ENCODE data around the gene DAPK2.

The DAPK2 gene

DNA sequence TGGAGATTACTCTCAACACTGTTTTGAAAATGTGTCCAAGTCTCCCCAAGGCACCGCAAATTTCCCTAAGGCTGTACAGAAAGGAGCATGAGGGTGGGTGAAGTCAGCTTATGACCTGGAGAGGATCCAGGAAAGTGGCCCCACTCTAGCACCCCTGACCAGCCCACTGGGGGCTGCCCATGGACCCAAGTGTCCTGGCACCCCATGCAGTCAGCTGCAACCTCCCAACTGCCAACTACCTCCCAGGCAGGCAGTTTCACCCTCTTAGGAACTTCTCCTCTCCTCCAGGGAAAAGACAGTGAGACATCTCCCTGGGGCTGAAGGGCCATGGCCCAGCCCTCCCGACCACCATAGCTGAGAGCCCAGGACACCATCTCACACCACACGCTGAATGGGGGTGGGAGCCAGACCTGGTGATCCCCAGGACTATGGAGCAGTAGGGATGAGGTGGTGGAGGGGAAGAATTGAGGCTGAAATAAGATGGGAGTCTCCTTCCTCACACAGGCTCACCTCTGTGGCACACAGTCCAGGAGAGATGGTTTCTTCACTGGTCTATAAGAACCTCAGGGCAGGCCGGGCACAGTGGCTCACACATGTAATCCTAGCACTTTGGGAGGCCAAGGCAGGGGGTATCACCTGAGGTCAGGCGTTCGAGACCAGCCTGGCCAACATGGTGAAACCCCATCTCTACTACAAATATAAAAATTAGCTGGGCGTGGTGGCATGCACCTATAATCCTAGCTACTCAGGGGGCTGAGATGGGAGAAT lies 104.4 kb downstream of the DAPK2 start:
- H3K36me3 ChIP-seq, result no peaks in the 10 kb centered on the region
- no peak overlapping the region for H3K4me3 ChIP-seq (ENCODE audit: low read depth, low read length)
- no peak for DNase-seq
- H3K9me3 ChIP-seq (ENCODE audit: severe bottlenecking), result no peaks in the 10 kb centered on the region
- no peaks in the 10 kb centered on the region for H3K27me3 ChIP-seq (ENCODE audit: insufficient read depth, low read depth, severe bottlenecking)
- TF ChIP-seq CTCF (IDR thresholded peaks at IDR 0.05; ENCODE audit: low read depth, low read length), result no peak
- H3K27ac ChIP-seq, result peak overlapping the region; percentile 56

DNA sequence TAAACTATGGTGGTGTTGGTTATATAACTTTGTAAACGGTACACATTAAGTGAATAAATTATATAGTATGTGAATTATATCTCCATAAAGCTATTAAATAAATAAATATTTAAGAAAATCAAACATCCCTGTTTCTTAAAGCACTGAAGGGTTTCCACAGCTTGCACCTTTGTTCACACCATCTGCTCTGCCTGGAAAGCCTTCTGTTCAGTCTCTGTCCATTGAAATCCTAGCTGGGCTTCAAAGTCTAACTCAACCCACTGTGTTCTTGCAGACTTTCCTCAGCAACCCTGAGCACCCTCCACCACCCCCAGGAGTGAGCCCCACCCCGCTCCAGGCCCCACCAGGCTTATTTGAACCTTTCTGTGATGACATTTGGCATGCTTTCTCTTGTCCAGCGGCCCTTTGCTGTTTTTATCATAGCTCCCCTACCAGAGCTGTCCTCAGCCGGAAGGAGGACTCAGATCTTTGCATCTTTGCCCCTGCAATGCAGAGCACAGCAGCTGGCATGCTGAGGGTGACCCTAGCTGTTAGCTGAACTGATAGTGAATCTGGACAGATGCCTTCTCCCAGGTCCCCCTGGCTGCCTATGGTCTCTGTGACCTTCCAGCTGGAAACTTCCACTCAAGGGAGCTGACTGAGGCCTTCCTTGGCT lies 105.2 kb downstream of the DAPK2 start:
- no peaks in the 10 kb centered on the region for H3K27me3 ChIP-seq (ENCODE audit: insufficient read depth, low read depth, severe bottlenecking)
- H3K9me3 ChIP-seq (ENCODE audit: severe bottlenecking), result no peaks in the 10 kb centered on the region
- peak overlapping the region; percentile 56 for H3K27ac ChIP-seq
- DNase-seq, result peak; percentile 36
- no peaks in the 10 kb centered on the region for H3K36me3 ChIP-seq
- TF ChIP-seq CTCF (IDR thresholded peaks at IDR 0.05; ENCODE audit: low read depth, low read length), result no peak
- no peak overlapping the region for H3K4me3 ChIP-seq (ENCODE audit: low read depth, low read length)

GRCh38 chr15:63939531-63940130 lies 106.7 kb downstream of the DAPK2 start:
- no peak for DNase-seq
- TF ChIP-seq CTCF (IDR thresholded peaks at IDR 0.05; ENCODE audit: low read depth, low read length), result no peak
- Histone ChIP-seq H3K4me3 (ENCODE audit: low read depth, low read length) (no peak overlapping the region), H3K36me3 (no peaks in the 10 kb centered on the region), H3K27me3 (ENCODE audit: insufficient read depth, low read depth, severe bottlenecking) (no peaks in the 10 kb centered on the region), H3K9me3 (ENCODE audit: severe bottlenecking) (no peaks in the 10 kb centered on the region), H3K27ac (peak overlapping the region; percentile 56; the same call in 1 of the 2 replicates)

DNA sequence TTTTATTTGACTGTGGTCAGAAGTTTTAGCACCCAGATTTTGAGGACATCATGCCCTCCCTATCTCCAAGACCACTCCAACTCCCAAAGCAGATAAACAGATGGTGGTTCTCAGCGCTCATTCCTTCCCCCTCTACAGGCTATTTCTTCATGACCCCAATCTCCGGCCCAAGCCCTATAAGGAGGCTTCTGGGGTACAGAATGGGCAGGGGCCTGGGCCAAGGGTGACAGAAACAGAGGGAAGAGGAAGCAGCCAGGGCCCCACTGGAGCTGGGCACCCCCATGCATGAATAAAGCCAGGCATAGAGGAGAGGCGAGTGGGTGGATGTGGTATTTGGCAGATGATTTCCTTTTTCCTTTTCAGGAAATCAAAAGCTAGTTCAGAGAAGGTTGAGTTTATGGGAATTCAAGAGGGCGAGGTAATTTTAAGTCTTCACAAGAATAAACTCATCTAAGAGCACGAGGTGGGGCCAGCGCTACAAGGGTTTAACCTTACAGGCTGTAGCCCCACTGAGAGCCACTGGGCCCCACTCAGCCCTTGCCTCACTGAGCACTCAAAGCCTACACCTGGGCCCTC lies 107.7 kb downstream of the DAPK2 start:
- DNase-seq, result no peak
- H3K4me3 ChIP-seq (ENCODE audit: low read depth, low read length), result no peak overlapping the region
- TF ChIP-seq CTCF (IDR thresholded peaks at IDR 0.05; ENCODE audit: low read depth, low read length), result no peak
- H3K9me3 ChIP-seq (ENCODE audit: severe bottlenecking), result no peaks in the 10 kb centered on the region
- no peaks in the 10 kb centered on the region for H3K36me3 ChIP-seq
- H3K27me3 ChIP-seq (ENCODE audit: insufficient read depth, low read depth, severe bottlenecking), result no peaks in the 10 kb centered on the region
- H3K27ac ChIP-seq, result no peak overlapping the region

- Histone ChIP-seq H3K27ac (no peak overlapping the region), H3K4me3 (ENCODE audit: low read depth, low read length) (no peak overlapping the region), H3K9me3 (ENCODE audit: severe bottlenecking) (no peaks in the 10 kb centered on the region), H3K36me3 (no peaks in the 10 kb centered on the region), H3K27me3 (ENCODE audit: insufficient read depth, low read depth, severe bottlenecking) (no peaks in the 10 kb centered on the region)
- TF ChIP-seq CTCF (IDR thresholded peaks at IDR 0.05; ENCODE audit: low read depth, low read length), result no peak
- DNase-seq, result no peak
Observed at GRCh38 chr15:63933522-63933921, 112.8 kb downstream of the DAPK2 start.

Measured in WERI-Rb-1 (cell line).